Fibroblast of lung (primary cell): ENCODE data around the gene GPC5. TPM values are rescaled to one million over a fixed set of nuclear protein-coding genes. Genes with fewer than 3 reads are reported as not detected.

ENCODE experiments used
- DNase-seq, 2 donors: peaks; one replicate each; pipeline versions ENCODE4 v3.0.0 to v3.0.0-alpha.2; 2010; ENCODE audit warnings: low read depth in 2 of 2
- H2AFZ ChIP-seq: 2 replicates; pipeline ENCODE4 v1.5.1; 2012; ENCODE audit warnings: low read length, control low read depth, inconsistent platforms
- H3K27ac ChIP-seq: 2 replicates; pipeline ENCODE4 v1.5.1; 2011; ENCODE audit warnings: low read length, control low read depth; ENCODE audit not compliant: insufficient read depth
- H3K27me3 ChIP-seq: 2 replicates; pipeline ENCODE4 v1.5.1; 2011; ENCODE audit warnings: mild to moderate bottlenecking, low read length; ENCODE audit not compliant: control insufficient read depth, insufficient read depth
- H3K36me3 ChIP-seq: 2 replicates; pipeline ENCODE4 v1.5.1; 2011; ENCODE audit warnings: low read length; ENCODE audit not compliant: control insufficient read depth, insufficient read depth
- H3K4me1 ChIP-seq: 2 replicates; pipeline ENCODE4 v1.5.1; 2011; ENCODE audit warnings: low read length; ENCODE audit not compliant: control insufficient read depth, insufficient read depth; ENCODE audit errors: extremely low read depth
- H3K4me2 ChIP-seq: 2 replicates; pipeline ENCODE4 v1.5.1; 2011; ENCODE audit warnings: low read length, control low read depth; ENCODE audit not compliant: insufficient read depth; ENCODE audit errors: extremely low read depth
- H3K4me3 ChIP-seq, 4 experiments: fragments of 200-600 bp in 1 of 4; sonication (generic) in 1 of 4; replicated peaks in 1 of 4; 2 replicates each; pipeline ENCODE4 v1.5.1; 2011 to 2016; ENCODE audit warnings: low read length in 4 of 4, low read depth in 3 of 4, mild to moderate bottlenecking in 3 of 4, control low read depth in 2 of 4, inconsistent platforms in 1 of 4, mixed read lengths in 1 of 4; ENCODE audit not compliant: insufficient read depth in 1 of 4; ENCODE audit errors: control extremely low read depth in 1 of 4
- H3K79me2 ChIP-seq: 2 replicates; pipeline ENCODE4 v1.5.1; 2012; ENCODE audit warnings: mild to moderate bottlenecking, low read length, inconsistent platforms; ENCODE audit not compliant: control insufficient read depth, insufficient read depth
- H3K9ac ChIP-seq: 2 replicates; pipeline ENCODE4 v1.5.1; 2011; ENCODE audit warnings: mild to moderate bottlenecking, low read length, control low read depth; ENCODE audit not compliant: insufficient read depth
- H3K9me3 ChIP-seq: 2 replicates; pipeline ENCODE4 v1.5.1; 2012; ENCODE audit warnings: low read depth, low read length; ENCODE audit not compliant: control insufficient read depth, insufficient read depth
- H4K20me1 ChIP-seq: 2 replicates; pipeline ENCODE4 v1.5.1; 2011; ENCODE audit warnings: low read length; ENCODE audit not compliant: control insufficient read depth, insufficient read depth; ENCODE audit errors: extremely low read depth
- CTCF ChIP-seq, 2 donors: IDR thresholded peaks in 1 of 2; conservative IDR thresholded peaks in 1 of 2; 1 replicate in 1 of 2; 2 replicates in 1 of 2; pipeline ENCODE4 v1.5.1; 2011 to 2012; ENCODE audit warnings: low read length in 2 of 2, control low read depth in 1 of 2, inconsistent platforms in 1 of 2, low read depth in 1 of 2, mild to moderate bottlenecking in 1 of 2
- EZH2 ChIP-seq: IDR thresholded peaks from 2 replicates; pipeline ENCODE4 v1.5.1; 2012; ENCODE audit warnings: low read length, control low read depth, mild to moderate bottlenecking; ENCODE audit errors: missing control alignments
- polyA plus RNA-seq, 2 donors: library from polyadenylated mRNA; depleted of rRNA in 1 of 2; stranded (reverse) in 1 of 2; unstranded in 1 of 2; fragments of >200 nt; gene quantifications; 2 replicates each; pipeline ENCODE4 v1.2.1, GENCODE V29; 2011 to 2012; ENCODE audit warnings: missing spikeins in 1 of 2
- total RNA-seq: library from RNA; depleted of rRNA; stranded (reverse); fragments of >200 nt; gene quantifications from 2 replicates; pipeline ENCODE4 v1.2.1, GENCODE V29; 2014

The GPC5 gene
- total and polyA plus RNA-seq, 2 donors (not counting 1 experiment from before 2014, with no cell fraction given) = 0.17 TPM; not detected in 1

- no peaks in the 10 kb centered on the region for H3K4me1 ChIP-seq
- no peak for TF ChIP-seq CTCF (conservative IDR thresholded peaks at IDR 0.05 in 1 of 2, IDR thresholded peaks at IDR 0.05 in 1 of 2; ENCODE audit: low read depth in 1 of 2, low read length in 2 of 2)
- TF ChIP-seq EZH2 = no peak
- no peaks in the 10 kb centered on the region for H3K27me3 ChIP-seq
- H3K79me2 ChIP-seq = no peaks in the 10 kb centered on the region
- no peak overlapping the region for H3K27ac ChIP-seq
- H4K20me1 ChIP-seq = no peaks in the 10 kb centered on the region
- H3K4me2 ChIP-seq = no peak overlapping the region
- no peak overlapping the region for H3K9ac ChIP-seq
- no peak for DNase-seq
- H3K36me3 ChIP-seq = no peaks in the 10 kb centered on the region
- no peak overlapping the region for H2AFZ ChIP-seq
- no peaks in the 10 kb centered on the region for H3K9me3 ChIP-seq
- H3K4me3 ChIP-seq = no peak overlapping the region
Measured at GRCh38 chr13:91948736-91949135, 550.3 kb downstream of the GPC5 start.

DNA sequence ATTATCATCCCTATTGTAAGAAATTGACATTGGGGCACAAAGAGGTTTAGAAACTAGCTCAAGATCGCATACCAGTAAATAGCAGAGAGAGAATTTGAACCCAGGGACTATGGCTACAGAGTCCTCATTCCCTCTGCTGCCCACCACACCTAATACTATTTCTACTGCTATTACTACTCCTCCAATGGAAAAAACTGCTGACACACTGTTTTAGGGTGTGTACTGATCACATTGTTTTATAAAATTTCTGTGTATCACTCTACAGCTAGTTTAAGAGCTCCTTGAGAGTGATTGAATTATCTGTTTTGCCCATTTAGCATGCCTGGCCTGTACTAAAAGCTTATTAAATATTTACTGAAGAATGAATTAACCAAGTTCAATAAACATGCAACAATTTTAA is 552.4 kb downstream of the GPC5 start:
- Histone ChIP-seq H4K20me1 (no peaks in the 10 kb centered on the region), H3K4me2 (no peak overlapping the region), H3K27me3 (no peaks in the 10 kb centered on the region), H3K9me3 (no peaks in the 10 kb centered on the region), H3K4me1 (no peaks in the 10 kb centered on the region), H3K4me3 (no peak overlapping the region), H3K36me3 (no peaks in the 10 kb centered on the region), H2AFZ (no peak overlapping the region), H3K79me2 (no peaks in the 10 kb centered on the region), H3K9ac (no peak overlapping the region), H3K27ac (no peak overlapping the region)
- TF ChIP-seq CTCF (conservative IDR thresholded peaks at IDR 0.05 in 1 of 2, IDR thresholded peaks at IDR 0.05 in 1 of 2; ENCODE audit: low read depth in 1 of 2, low read length in 2 of 2) (no peak), EZH2 (no peak)
- DNase-seq = no peak

DNA sequence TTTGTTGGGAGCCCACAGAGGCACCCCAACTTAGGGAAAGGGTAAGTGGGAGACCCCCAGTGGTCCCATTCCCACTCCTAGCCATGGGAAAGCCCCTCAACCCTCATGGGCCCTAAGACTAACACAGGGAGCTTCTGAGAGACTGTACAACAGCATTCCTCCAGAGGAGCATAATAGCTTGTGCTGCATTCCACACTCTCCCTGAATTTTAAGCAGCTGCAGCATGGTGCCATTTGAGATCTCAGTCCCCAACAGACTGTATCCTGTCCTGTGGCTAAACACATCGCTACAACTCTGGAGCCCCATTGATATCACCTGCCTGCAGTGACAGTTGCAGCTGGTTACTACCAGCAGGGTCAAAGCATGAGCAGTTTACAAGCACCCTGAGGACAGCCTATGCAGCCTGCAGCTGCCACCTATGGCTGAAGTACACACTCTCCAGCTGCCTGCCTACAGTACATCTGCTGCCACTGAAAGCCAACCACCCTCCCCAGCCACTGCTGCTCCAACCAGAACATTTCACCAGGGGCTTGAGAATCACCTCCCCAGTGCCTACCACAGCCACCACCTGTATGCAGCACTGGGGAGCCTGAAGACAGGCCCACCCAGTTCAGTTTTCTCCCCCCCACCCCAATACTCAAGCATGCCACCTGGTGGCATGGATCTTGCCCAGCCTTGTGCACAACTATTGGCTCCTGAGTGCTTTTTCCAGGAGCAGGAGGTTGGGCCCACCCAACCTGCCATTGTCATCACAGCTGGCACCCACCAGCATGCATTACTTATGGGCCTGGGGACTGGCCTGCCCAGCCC is 557.3 kb downstream of the GPC5 start:
- Histone ChIP-seq H3K9me3 (no peaks in the 10 kb centered on the region), H3K4me1 (no peaks in the 10 kb centered on the region), H2AFZ (no peak overlapping the region), H3K79me2 (no peaks in the 10 kb centered on the region), H3K4me3 (no peak overlapping the region), H3K9ac (no peak overlapping the region), H3K27ac (no peak overlapping the region), H4K20me1 (no peaks in the 10 kb centered on the region), H3K4me2 (no peak overlapping the region), H3K27me3 (no peaks in the 10 kb centered on the region), H3K36me3 (no peaks in the 10 kb centered on the region)
- TF ChIP-seq CTCF (conservative IDR thresholded peaks at IDR 0.05 in 1 of 2, IDR thresholded peaks at IDR 0.05 in 1 of 2; ENCODE audit: low read depth in 1 of 2, low read length in 2 of 2) = no peak
- no peak for TF ChIP-seq EZH2
- no peak for DNase-seq
